ENCODE measurements around the gene RPN2. TPM values are rescaled to one million over a fixed set of nuclear protein-coding genes. Genes with fewer than 3 reads are reported as not detected.

Gene RPN2
- total and polyA plus RNA-seq, 2 donors (not counting 3 experiments of a cell fraction or from before 2014, with no cell fraction given): 283 to 530 TPM

DNA sequence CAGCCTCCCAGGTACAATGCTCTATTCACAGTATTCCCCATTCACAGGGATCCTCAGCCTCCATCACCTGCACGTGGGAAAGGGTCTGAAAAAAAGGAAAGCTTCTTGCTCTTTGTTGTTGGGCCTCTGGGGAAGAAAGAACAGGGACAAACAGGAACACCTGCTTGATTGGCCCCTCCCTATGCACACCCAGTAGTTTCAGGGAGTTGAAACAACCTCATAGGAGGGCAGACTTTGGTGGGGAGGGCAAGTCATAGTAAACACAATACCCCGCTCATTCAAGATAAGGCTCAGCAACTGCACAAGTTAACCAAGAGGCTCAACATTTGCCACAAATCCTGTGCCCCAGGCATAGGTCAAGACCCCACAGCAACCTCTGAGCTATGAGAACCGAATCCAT is 80.7 kb downstream of the RPN2 start:
- BruUV-seq (replicated peaks): no TSS peak
- ChIA-PET CTCF (interaction anchor here (0.9 to 1.6 kb wide), 6 partner anchors 9 to 304 kb away, joined by 3 to 4 read pairs (median 3); no protein-coding TSS in a partner anchor), POLR2A (no interaction called here)
- Histone ChIP-seq H3K4me1 (ENCODE audit: control insufficient read depth, extremely low read depth, insufficient read depth, low read length) (no peaks in the 10 kb centered on the region), H3K36me3 (ENCODE audit: control insufficient read depth in 2 of 2, extremely low read depth in 1 of 2, insufficient read depth in 2 of 2, low read length in 2 of 2) (no peaks in the 10 kb centered on the region), H2AFZ (ENCODE audit: low read depth, low read length) (no peak overlapping the region), H3K27ac (ENCODE audit: insufficient read depth, low read depth, low read length) (no peak overlapping the region), H3K9me3 (replicated peaks; ENCODE audit: control insufficient read depth, insufficient read depth, low read length) (no peaks in the 10 kb centered on the region), H3K4me3 (replicated peaks in 1 of 3; ENCODE audit: insufficient read depth in 1 of 3, low read depth in 1 of 3, low read length in 3 of 3) (no peak overlapping the region), H3K27me3 (ENCODE audit: control insufficient read depth in 2 of 2, insufficient read depth in 2 of 2, low read length in 2 of 2) (peaks cover 7 to 17% of the 10 kb centered on the region in 2 experiments), H3K9ac (replicated peaks; ENCODE audit: extremely low read depth, insufficient read depth, low read length) (no peak overlapping the region), H3K79me2 (ENCODE audit: control insufficient read depth, insufficient read depth, low read length) (no peaks in the 10 kb centered on the region), H3K9me1 (replicated peaks; ENCODE audit: control insufficient read depth, extremely low read depth, insufficient read depth, low read length) (no peaks in the 10 kb centered on the region), H3K4me2 (ENCODE audit: insufficient read depth, low read length) (no peak overlapping the region), H4K20me1 (replicated peaks; ENCODE audit: control insufficient read depth, extremely low read depth, insufficient read depth, low read length) (no peaks in the 10 kb centered on the region)
- dilution Hi-C loops (cut with MboI; ENCODE audit: extremely low pct_ligation_motif_present, low sequenced_read_pairs) (loop anchor here (25.0 kb wide), 1 partner anchor 252 kb away; the partner anchor contains the start of gene NNAT), intact Hi-C loops (cut with micrococcal nuclease) (no loop called here)
- DNase-seq (ENCODE audit: low read depth, low spot score) (no peak), FAIRE-seq (no peak)
- TF ChIP-seq JUN (IDR thresholded peaks at IDR 0.05; ENCODE audit: borderline replicate concordance, insufficient read depth, insufficient read length, low read depth) (no peak), MYC (IDR thresholded peaks at IDR 0.05; ENCODE audit: low read depth, low read length) (no peak), GATA2 (IDR thresholded peaks at IDR 0.05; ENCODE audit: insufficient read depth, insufficient read length, low read depth, low read length) (no peak), POLR2A (IDR thresholded peaks at IDR 0.05; ENCODE audit: low read depth, low read length) (no peak), EZH2 (IDR thresholded peaks at IDR 0.05; ENCODE audit: borderline replicate concordance, low read depth, low read length, severe bottlenecking) (no peak), POLR2AphosphoS5 (IDR thresholded peaks at IDR 0.05; ENCODE audit: insufficient read depth, low read depth, low read length) (no peak), FOS (IDR thresholded peaks at IDR 0.05; ENCODE audit: borderline replicate concordance, insufficient read depth, low read length) (no peak)
- TF ChIP-seq, protein P1, sequence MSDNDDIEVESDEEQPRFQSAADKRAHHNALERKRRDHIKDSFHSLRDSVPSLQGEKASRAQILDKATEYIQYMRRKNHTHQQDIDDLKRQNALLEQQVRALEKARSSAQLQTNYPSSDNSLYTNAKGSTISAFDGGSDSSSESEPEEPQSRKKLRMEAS (IDR thresholded peaks at IDR 0.05; ENCODE audit: insufficient read depth, insufficient read length): no peak
- TF ChIP-seq, protein P2, sequence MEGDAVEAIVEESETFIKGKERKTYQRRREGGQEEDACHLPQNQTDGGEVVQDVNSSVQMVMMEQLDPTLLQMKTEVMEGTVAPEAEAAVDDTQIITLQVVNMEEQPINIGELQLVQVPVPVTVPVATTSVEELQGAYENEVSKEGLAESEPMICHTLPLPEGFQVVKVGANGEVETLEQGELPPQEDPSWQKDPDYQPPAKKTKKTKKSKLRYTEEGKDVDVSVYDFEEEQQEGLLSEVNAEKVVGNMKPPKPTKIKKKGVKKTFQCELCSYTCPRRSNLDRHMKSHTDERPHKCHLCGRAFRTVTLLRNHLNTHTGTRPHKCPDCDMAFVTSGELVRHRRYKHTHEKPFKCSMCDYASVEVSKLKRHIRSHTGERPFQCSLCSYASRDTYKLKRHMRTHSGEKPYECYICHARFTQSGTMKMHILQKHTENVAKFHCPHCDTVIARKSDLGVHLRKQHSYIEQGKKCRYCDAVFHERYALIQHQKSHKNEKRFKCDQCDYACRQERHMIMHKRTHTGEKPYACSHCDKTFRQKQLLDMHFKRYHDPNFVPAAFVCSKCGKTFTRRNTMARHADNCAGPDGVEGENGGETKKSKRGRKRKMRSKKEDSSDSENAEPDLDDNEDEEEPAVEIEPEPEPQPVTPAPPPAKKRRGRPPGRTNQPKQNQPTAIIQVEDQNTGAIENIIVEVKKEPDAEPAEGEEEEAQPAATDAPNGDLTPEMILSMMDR (IDR thresholded peaks at IDR 0.05; ENCODE audit: extremely low read depth in 1 of 2, insufficient read depth in 1 of 2, low read depth in 1 of 2, low read length in 2 of 2): no peak
